Measurements from ENCODE around the gene FRMD4A.

The FRMD4A gene

DNA sequence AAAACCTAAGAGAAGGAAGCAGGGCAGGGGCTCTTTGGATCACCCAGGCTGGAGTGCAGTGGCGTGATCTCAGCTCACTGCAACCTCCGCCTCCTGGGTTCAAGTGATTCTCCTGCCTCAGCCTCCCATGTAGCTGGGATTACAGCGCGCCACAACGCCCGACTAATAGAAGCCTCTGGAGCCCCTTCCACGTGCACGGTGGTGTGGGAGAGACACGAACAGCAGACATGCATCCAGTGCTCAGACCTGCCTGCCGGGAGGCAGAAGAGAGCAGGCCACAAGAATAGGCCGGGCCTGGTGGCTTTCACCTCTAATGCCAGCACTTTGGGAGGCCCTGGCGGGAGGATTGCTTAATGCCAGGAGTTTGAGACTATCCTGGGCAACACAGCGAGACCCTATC, 647.7 kb downstream of the FRMD4A start:
- Histone ChIP-seq H3K9me2 (replicated peaks; ENCODE audit: control insufficient read depth, low read length) (no peaks in the 10 kb centered on the region), H3K4me2 (ENCODE audit: low read length) (no peak overlapping the region), H3K27ac (ENCODE audit: low read depth, low read length) (no peak overlapping the region), H3K79me2 (ENCODE audit: control insufficient read depth, low read length) (no peaks in the 10 kb centered on the region), H3K4me3 (ENCODE audit: low read length) (no peak overlapping the region), H4K20me1 (ENCODE audit: control insufficient read depth, insufficient read depth, low read depth, low read length) (no peaks in the 10 kb centered on the region), H3K27me3 (ENCODE audit: control insufficient read depth, low read length) (peaks cover 5% of the 10 kb centered on the region), H3K9me3 (ENCODE audit: control insufficient read depth, insufficient read depth, low read length) (no peaks in the 10 kb centered on the region), H3F3A (ENCODE audit: control insufficient read depth, insufficient read depth) (no peaks in the 10 kb centered on the region), H3K36me3 (ENCODE audit: control insufficient read depth, low read length) (no peaks in the 10 kb centered on the region), H3K4me1 (ENCODE audit: control insufficient read depth, low read length) (no peaks in the 10 kb centered on the region)
- no peak for TF ChIP-seq EZH2phosphoT487 (IDR thresholded peaks at IDR 0.05; ENCODE audit: borderline replicate concordance, low read length)
- TF ChIP-seq, protein P1, sequence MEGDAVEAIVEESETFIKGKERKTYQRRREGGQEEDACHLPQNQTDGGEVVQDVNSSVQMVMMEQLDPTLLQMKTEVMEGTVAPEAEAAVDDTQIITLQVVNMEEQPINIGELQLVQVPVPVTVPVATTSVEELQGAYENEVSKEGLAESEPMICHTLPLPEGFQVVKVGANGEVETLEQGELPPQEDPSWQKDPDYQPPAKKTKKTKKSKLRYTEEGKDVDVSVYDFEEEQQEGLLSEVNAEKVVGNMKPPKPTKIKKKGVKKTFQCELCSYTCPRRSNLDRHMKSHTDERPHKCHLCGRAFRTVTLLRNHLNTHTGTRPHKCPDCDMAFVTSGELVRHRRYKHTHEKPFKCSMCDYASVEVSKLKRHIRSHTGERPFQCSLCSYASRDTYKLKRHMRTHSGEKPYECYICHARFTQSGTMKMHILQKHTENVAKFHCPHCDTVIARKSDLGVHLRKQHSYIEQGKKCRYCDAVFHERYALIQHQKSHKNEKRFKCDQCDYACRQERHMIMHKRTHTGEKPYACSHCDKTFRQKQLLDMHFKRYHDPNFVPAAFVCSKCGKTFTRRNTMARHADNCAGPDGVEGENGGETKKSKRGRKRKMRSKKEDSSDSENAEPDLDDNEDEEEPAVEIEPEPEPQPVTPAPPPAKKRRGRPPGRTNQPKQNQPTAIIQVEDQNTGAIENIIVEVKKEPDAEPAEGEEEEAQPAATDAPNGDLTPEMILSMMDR (IDR thresholded peaks at IDR 0.05; ENCODE audit: low read depth, low read length, poor library complexity, severe bottlenecking) = no peak

DNA sequence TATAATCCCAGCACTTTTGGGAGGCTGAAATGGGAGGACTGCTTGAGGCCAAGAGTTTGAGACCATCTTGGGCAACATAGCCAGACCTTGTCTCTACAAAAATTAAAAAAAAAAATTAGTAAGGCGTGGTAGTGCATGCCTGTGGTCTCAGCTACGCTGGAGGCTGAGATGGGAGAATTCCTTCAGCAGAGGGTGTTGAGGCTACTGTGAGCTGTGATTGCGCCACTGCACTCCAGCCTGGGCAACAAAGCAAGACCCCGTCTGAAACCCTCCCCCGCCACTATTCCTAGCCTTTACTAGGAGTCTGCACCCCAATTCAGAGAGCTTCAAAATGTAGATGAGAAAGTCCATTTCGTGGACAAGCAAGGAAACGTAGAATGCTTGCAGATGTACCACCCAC, 648.8 kb downstream of the FRMD4A start:
- H3F3A ChIP-seq (ENCODE audit: control insufficient read depth, insufficient read depth) = no peaks in the 10 kb centered on the region
- no peak overlapping the region for H3K27ac ChIP-seq (ENCODE audit: low read depth, low read length)
- H3K4me3 ChIP-seq (ENCODE audit: low read length) = no peak overlapping the region
- H3K9me3 ChIP-seq (ENCODE audit: control insufficient read depth, insufficient read depth, low read length) = no peaks in the 10 kb centered on the region
- H3K4me1 ChIP-seq (ENCODE audit: control insufficient read depth, low read length) = no peaks in the 10 kb centered on the region
- TF ChIP-seq, protein P1 (IDR thresholded peaks at IDR 0.05; ENCODE audit: low read depth, low read length, poor library complexity, severe bottlenecking) = no peak
- TF ChIP-seq EZH2phosphoT487 (IDR thresholded peaks at IDR 0.05; ENCODE audit: borderline replicate concordance, low read length) = no peak
- no peaks in the 10 kb centered on the region for H3K79me2 ChIP-seq (ENCODE audit: control insufficient read depth, low read length)
- H3K4me2 ChIP-seq (ENCODE audit: low read length) = no peak overlapping the region
- H4K20me1 ChIP-seq (ENCODE audit: control insufficient read depth, insufficient read depth, low read depth, low read length) = no peaks in the 10 kb centered on the region
- H3K36me3 ChIP-seq (ENCODE audit: control insufficient read depth, low read length) = no peaks in the 10 kb centered on the region
- H3K27me3 ChIP-seq (ENCODE audit: control insufficient read depth, low read length) = peaks cover 12% of the 10 kb centered on the region
- no peaks in the 10 kb centered on the region for H3K9me2 ChIP-seq (replicated peaks; ENCODE audit: control insufficient read depth, low read length)

DNA sequence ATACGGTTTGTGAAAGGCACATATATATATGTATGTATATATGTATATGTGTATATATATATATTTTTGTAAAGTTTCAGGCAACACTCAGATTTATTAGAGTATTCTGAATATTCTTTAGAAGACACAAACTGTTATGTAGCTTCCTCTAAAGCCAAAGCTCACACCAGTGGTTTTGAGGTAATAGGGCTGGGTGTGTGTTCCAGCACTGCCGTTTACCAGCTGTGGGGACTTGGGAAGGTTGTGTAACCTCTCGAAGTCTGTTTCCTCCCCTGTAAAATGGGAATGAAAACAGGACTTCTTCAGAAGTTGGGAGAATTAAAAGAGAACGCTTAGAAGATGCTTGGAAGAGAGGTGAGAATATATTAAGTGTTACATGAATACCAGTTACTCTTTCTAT, 649.2 kb downstream of the FRMD4A start:
- no peaks in the 10 kb centered on the region for H3K79me2 ChIP-seq (ENCODE audit: control insufficient read depth, low read length)
- H3K27me3 ChIP-seq (ENCODE audit: control insufficient read depth, low read length) = peaks cover 16% of the 10 kb centered on the region
- H3F3A ChIP-seq (ENCODE audit: control insufficient read depth, insufficient read depth) = no peaks in the 10 kb centered on the region
- H3K4me2 ChIP-seq (ENCODE audit: low read length) = no peak overlapping the region
- H3K9me2 ChIP-seq (replicated peaks; ENCODE audit: control insufficient read depth, low read length) = no peaks in the 10 kb centered on the region
- no peaks in the 10 kb centered on the region for H3K36me3 ChIP-seq (ENCODE audit: control insufficient read depth, low read length)
- no peak overlapping the region for H3K27ac ChIP-seq (ENCODE audit: low read depth, low read length)
- H4K20me1 ChIP-seq (ENCODE audit: control insufficient read depth, insufficient read depth, low read depth, low read length) = no peaks in the 10 kb centered on the region
- no peaks in the 10 kb centered on the region for H3K9me3 ChIP-seq (ENCODE audit: control insufficient read depth, insufficient read depth, low read length)
- TF ChIP-seq, protein P1 (IDR thresholded peaks at IDR 0.05; ENCODE audit: low read depth, low read length, poor library complexity, severe bottlenecking) = no peak
- TF ChIP-seq EZH2phosphoT487 (IDR thresholded peaks at IDR 0.05; ENCODE audit: borderline replicate concordance, low read length) = no peak
- no peak overlapping the region for H3K4me3 ChIP-seq (ENCODE audit: low read length)
- no peaks in the 10 kb centered on the region for H3K4me1 ChIP-seq (ENCODE audit: control insufficient read depth, low read length)

DNA sequence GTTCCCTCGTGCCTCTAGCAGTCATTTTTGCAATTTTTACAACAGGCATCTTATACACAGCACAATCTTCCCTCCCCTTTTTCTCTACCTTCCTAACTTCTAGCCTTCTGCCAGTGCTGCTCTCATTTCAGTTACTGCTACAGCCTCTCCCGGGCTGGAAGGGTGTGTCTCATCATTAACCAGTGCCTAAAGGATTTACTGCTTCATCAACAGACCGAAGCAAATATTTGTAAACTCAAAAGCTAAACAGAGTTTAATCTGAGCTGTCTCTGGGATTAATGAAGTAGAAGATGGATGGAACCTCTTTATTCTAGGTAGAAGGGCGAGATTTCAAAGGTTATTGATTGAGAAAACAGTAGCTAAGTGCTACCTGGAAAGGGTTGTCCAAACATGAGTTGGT, 649.6 kb downstream of the FRMD4A start:
- Histone ChIP-seq H3K36me3 (ENCODE audit: control insufficient read depth, low read length) (no peaks in the 10 kb centered on the region), H3K27me3 (ENCODE audit: control insufficient read depth, low read length) (peaks cover 16% of the 10 kb centered on the region), H3K79me2 (ENCODE audit: control insufficient read depth, low read length) (no peaks in the 10 kb centered on the region), H3K9me3 (ENCODE audit: control insufficient read depth, insufficient read depth, low read length) (no peaks in the 10 kb centered on the region), H3K27ac (ENCODE audit: low read depth, low read length) (no peak overlapping the region), H4K20me1 (ENCODE audit: control insufficient read depth, insufficient read depth, low read depth, low read length) (no peaks in the 10 kb centered on the region), H3F3A (ENCODE audit: control insufficient read depth, insufficient read depth) (no peaks in the 10 kb centered on the region), H3K4me3 (ENCODE audit: low read length) (no peak overlapping the region), H3K9me2 (replicated peaks; ENCODE audit: control insufficient read depth, low read length) (no peaks in the 10 kb centered on the region), H3K4me1 (ENCODE audit: control insufficient read depth, low read length) (no peaks in the 10 kb centered on the region), H3K4me2 (ENCODE audit: low read length) (no peak overlapping the region)
- TF ChIP-seq, protein P1 (IDR thresholded peaks at IDR 0.05; ENCODE audit: low read depth, low read length, poor library complexity, severe bottlenecking) = no peak
- no peak for TF ChIP-seq EZH2phosphoT487 (IDR thresholded peaks at IDR 0.05; ENCODE audit: borderline replicate concordance, low read length)
